ENCODE data around the gene PRAMEF5. TPM values are rescaled to one million over a fixed set of nuclear protein-coding genes. Genes with fewer than 3 reads are reported as not detected.
"Not testable (repeated sequence)": the region's sequence is repeated elsewhere in the genome, so short reads cannot be mapped to it uniquely, and the experiment has no call there.

The PRAMEF5 gene
- total RNA-seq, 1 experiment from 2014 or later = not detected

GRCh38 chr1:13224480-13225060, 29.4 kb upstream of the PRAMEF5 start:
- Histone ChIP-seq H3K4me2 (ENCODE audit: insufficient read depth, insufficient read length, low read length) (no peak overlapping the region), H3K18ac (ENCODE audit: insufficient read length, low read depth, low read length) (no peak overlapping the region), H3T11ph (ENCODE audit: low read length) (no peak overlapping the region), H3K9me3 (ENCODE audit: control insufficient read depth, low read depth, low read length) (peaks cover 48% of the 10 kb centered on the region), H3K79me2 (ENCODE audit: insufficient read depth, low read length) (no peaks in the 10 kb centered on the region), H2AK5ac (ENCODE audit: insufficient read length, low read length) (no peak overlapping the region), H3K27ac (ENCODE audit: insufficient read length, low read depth, low read length) (no peak overlapping the region), H2BK20ac (ENCODE audit: low read depth, low read length, poor library complexity, severe bottlenecking) (no peak overlapping the region), H3K4me1 (ENCODE audit: insufficient read depth, low read length) (no peaks in the 10 kb centered on the region), H2BK12ac (ENCODE audit: insufficient read length, low read depth, low read length) (no peak overlapping the region), H4K5ac (ENCODE audit: insufficient read length, low read depth, low read length) (no peak overlapping the region), H4K8ac (replicated peaks; ENCODE audit: insufficient read length, low read depth, low read length) (no peak overlapping the region), H3K23me2 (ENCODE audit: insufficient read length, low read depth, low read length, poor library complexity, severe bottlenecking) (no peaks in the 10 kb centered on the region), H4K91ac (ENCODE audit: insufficient read length, low read depth, low read length) (no peak overlapping the region), H4K20me1 (ENCODE audit: control insufficient read depth, insufficient read depth, insufficient read length) (no peaks in the 10 kb centered on the region), H2AFZ (ENCODE audit: low read length) (no peak overlapping the region), H2BK120ac (ENCODE audit: low read depth, low read length, poor library complexity, severe bottlenecking) (no peak overlapping the region), H3K14ac (ENCODE audit: insufficient read depth, low read length) (no peak overlapping the region), H2BK5ac (ENCODE audit: insufficient read length, low read length) (no peak overlapping the region), H3K79me1 (ENCODE audit: insufficient read depth, low read depth, low read length, poor library complexity, severe bottlenecking) (no peaks in the 10 kb centered on the region), H3K9ac (ENCODE audit: extremely low read depth, insufficient read length, low read length) (no peak overlapping the region), H3K4ac (ENCODE audit: low read depth, low read length) (no peak overlapping the region), H3K56ac (ENCODE audit: insufficient read length, low read depth, low read length) (no peak overlapping the region), H2BK15ac (ENCODE audit: low read depth, low read length) (no peak overlapping the region), H3K23ac (ENCODE audit: insufficient read length, low read depth, low read length) (no peak overlapping the region), H3K27me3 (ENCODE audit: insufficient read depth, low read length) (no peaks in the 10 kb centered on the region)
- H3K4me3 Mint-ChIP-seq = no peak overlapping the region
- TF ChIP-seq CTCF (conservative IDR thresholded peaks at IDR 0.05) = no peak
- DNase-seq = no peak
- no peaks in the 10 kb centered on the region for H3K4me1 Mint-ChIP-seq
- no CpG with 5 or more reads among the region's 5 CpGs for WGBS (ENCODE audit: extremely low coverage, insufficient read length, low lambda C conversion rate)
- peaks cover 44 to 46% of the 10 kb centered on the region in 2 experiments for H3K9me3 Mint-ChIP-seq
- H3K36me3 Mint-ChIP-seq (ENCODE audit: insufficient read depth in 1 of 3, low read depth in 3 of 3) = peaks cover 6 to 29% (median 13%) of the 10 kb centered on the region in 3 experiments
- no peak overlapping the region for H3K27ac Mint-ChIP-seq
- H3K27me3 Mint-ChIP-seq (ENCODE audit: low read depth) = peaks cover 2% of the 10 kb centered on the region

- H3K27me3 ChIP-seq (ENCODE audit: insufficient read depth, low read length); H3K56ac ChIP-seq (ENCODE audit: insufficient read length, low read depth, low read length); H3K9ac ChIP-seq (ENCODE audit: extremely low read depth, insufficient read length, low read length); H2BK120ac ChIP-seq (ENCODE audit: low read depth, low read length, poor library complexity, severe bottlenecking); H3K4me1 Mint-ChIP-seq; H3K4me1 ChIP-seq (ENCODE audit: insufficient read depth, low read length); H3K79me1 ChIP-seq (ENCODE audit: insufficient read depth, low read depth, low read length, poor library complexity, severe bottlenecking); H4K20me1 ChIP-seq (ENCODE audit: control insufficient read depth, insufficient read depth, insufficient read length); H3K27me3 Mint-ChIP-seq (ENCODE audit: low read depth); H2AFZ ChIP-seq (ENCODE audit: low read length); H3K23me2 ChIP-seq (ENCODE audit: insufficient read length, low read depth, low read length, poor library complexity, severe bottlenecking); H3K4ac ChIP-seq (ENCODE audit: low read depth, low read length); H4K5ac ChIP-seq (ENCODE audit: insufficient read length, low read depth, low read length); H3K27ac Mint-ChIP-seq; H2AK5ac ChIP-seq (ENCODE audit: insufficient read length, low read length); H3T11ph ChIP-seq (ENCODE audit: low read length); H3K23ac ChIP-seq (ENCODE audit: insufficient read length, low read depth, low read length); H2BK12ac ChIP-seq (ENCODE audit: insufficient read length, low read depth, low read length); H4K91ac ChIP-seq (ENCODE audit: insufficient read length, low read depth, low read length); H3K79me2 ChIP-seq (ENCODE audit: insufficient read depth, low read length); H3K4me3 Mint-ChIP-seq; H2BK5ac ChIP-seq (ENCODE audit: insufficient read length, low read length); H3K14ac ChIP-seq (ENCODE audit: insufficient read depth, low read length); H4K8ac ChIP-seq (replicated peaks; ENCODE audit: insufficient read length, low read depth, low read length); DNase-seq; H2BK15ac ChIP-seq (ENCODE audit: low read depth, low read length); H3K18ac ChIP-seq (ENCODE audit: insufficient read length, low read depth, low read length); H3K27ac ChIP-seq (ENCODE audit: insufficient read length, low read depth, low read length); H2BK20ac ChIP-seq (ENCODE audit: low read depth, low read length, poor library complexity, severe bottlenecking); H3K4me2 ChIP-seq (ENCODE audit: insufficient read depth, insufficient read length, low read length): not testable (repeated sequence)
- peaks cover 6 to 37% (median 19%) of the 10 kb centered on the region in 3 experiments for H3K36me3 Mint-ChIP-seq (ENCODE audit: insufficient read depth in 1 of 3, low read depth in 3 of 3)
- WGBS (ENCODE audit: extremely low coverage, insufficient read length, low lambda C conversion rate) = no CpG with 5 or more reads among the region's 9 CpGs
- peaks cover 59% of the 10 kb centered on the region for H3K9me3 ChIP-seq (ENCODE audit: control insufficient read depth, low read depth, low read length)
- H3K9me3 Mint-ChIP-seq = peaks cover 55 to 58% of the 10 kb centered on the region in 2 experiments
Observed at GRCh38 chr1:13225675-13226204, 28.3 kb upstream of the PRAMEF5 start, which contains the start of gene PRAMEF18. PRAMEF18 (minus strand) TSS chr1:13226154; CDS start chr1:13226106, 48 bp downstream.
